HepG2 (cell line): ENCODE results near the gene SLC12A9. TPM values are rescaled to one million over a fixed set of nuclear protein-coding genes. Genes with fewer than 3 reads are reported as not detected.

ENCODE experiments used
- CTCF ChIP-seq: sonication (generic); formaldehyde crosslinking; IDR thresholded peaks from 2 replicates; pipeline ENCODE4 v1.5.0; 2020; ENCODE audit warnings: mild to moderate bottlenecking, missing genetic modification reagents, moderate library complexity
- KDM2A ChIP-seq: sonication (generic); formaldehyde crosslinking; IDR thresholded peaks from 2 replicates; pipeline ENCODE4 v1.4.0; 2020; ENCODE audit warnings: low read depth, missing genetic modification reagents, borderline replicate concordance
- MLXIP ChIP-seq: sonication (generic); formaldehyde crosslinking; IDR thresholded peaks from 2 replicates; pipeline ENCODE4 v1.9.0; 2021; ENCODE audit warnings: missing genetic modification reagents, borderline replicate concordance
- ONECUT2 ChIP-seq: sonication (generic); formaldehyde crosslinking; IDR thresholded peaks from 2 replicates; pipeline ENCODE4 v1.4.0; 2020; ENCODE audit warnings: missing genetic modification reagents
- STAT5B ChIP-seq: sonication (generic); formaldehyde crosslinking; IDR thresholded peaks from 2 replicates; pipeline ENCODE4 v1.4.0; 2020; ENCODE audit warnings: missing genetic modification reagents
- TIGD3 ChIP-seq: sonication (generic); formaldehyde crosslinking; IDR thresholded peaks from 2 replicates; pipeline ENCODE4 v1.5.1; 2020; ENCODE audit warnings: mild to moderate bottlenecking, missing genetic modification reagents, borderline replicate concordance
- YY1 ChIP-seq: IDR thresholded peaks from 2 replicates; pipeline ENCODE4 v1.6.1; 2011; ENCODE audit warnings: low read length, low read depth, moderate library complexity, mild to moderate bottlenecking; ENCODE audit not compliant: insufficient read depth, insufficient replicate concordance
- ZIK1 ChIP-seq: sonication (generic); formaldehyde crosslinking; IDR thresholded peaks from 2 replicates; pipeline ENCODE4 v1.5.0; 2020; ENCODE audit warnings: mild to moderate bottlenecking, low read depth, missing genetic modification reagents, borderline replicate concordance
- ZNF326 ChIP-seq: sonication (generic); formaldehyde crosslinking; IDR thresholded peaks from 2 replicates; pipeline ENCODE4 v1.4.0; 2020; ENCODE audit warnings: missing genetic modification reagents, borderline replicate concordance
- polyA plus RNA-seq, 8 experiments: library from polyadenylated mRNA; depleted of rRNA in 3 of 8; stranded (reverse) in 7 of 8; unstranded in 1 of 8; fragments of >200 nt; fragmentation: Illumina TruSeq in 4 of 8; extraction: Trizol in 4 of 8; gene quantifications; 2 replicates each; pipeline versions ENCODE4 v1.2.1 to v1.2.3, GENCODE V29; 2011 to 2016; ENCODE audit warnings: low read depth in 4 of 8, missing spikeins in 1 of 8, mixed read lengths in 1 of 8; ENCODE audit not compliant: insufficient read depth in 1 of 8
- total RNA-seq, 5 experiments: library from RNA; depleted of rRNA; stranded (reverse); fragments of >200 nt; fragmentation: Illumina TruSeq; extraction: Trizol; gene quantifications; 2 replicates each; pipeline ENCODE4 v1.2.3, GENCODE V29; 2016; ENCODE audit warnings: low read depth in 1 of 5

Gene SLC12A9
- total and polyA plus RNA-seq, 2 of the 13 experiments (the other 11 are each of a cell fraction or from before 2014, with no cell fraction given), result 8.7 to 16.6 TPM

GRCh38 chr7:100896732-100897608, 44.5 kb downstream of the SLC12A9 start (continued):
- TF ChIP-seq KDM2A (peak; percentile 28; the same call in 1 of the 2 replicates), YY1 (peak; percentile 14), STAT5B (no peak), TIGD3 (CRISPR knock-in tag) (no peak), ZIK1 (CRISPR knock-in tag) (peak; percentile 45; the same call in 1 of the 2 replicates), ONECUT2 (CRISPR knock-in tag) (no peak), MLXIP (CRISPR knock-in tag) (no peak), CTCF (CRISPR knock-in tag) (peak; percentile 85), ZNF326 (CRISPR knock-in tag) (no peak)
